ENCODE data around the gene CYP2W1. TPM values are rescaled to one million over a fixed set of nuclear protein-coding genes. Genes with fewer than 3 reads are reported as not detected.
A peak's percentile ranks its signal among the peaks of the same experiment; 100 is the strongest.

CYP2W1 gene
- total RNA-seq, 1 donor from 2014 or later = not detected

DNA sequence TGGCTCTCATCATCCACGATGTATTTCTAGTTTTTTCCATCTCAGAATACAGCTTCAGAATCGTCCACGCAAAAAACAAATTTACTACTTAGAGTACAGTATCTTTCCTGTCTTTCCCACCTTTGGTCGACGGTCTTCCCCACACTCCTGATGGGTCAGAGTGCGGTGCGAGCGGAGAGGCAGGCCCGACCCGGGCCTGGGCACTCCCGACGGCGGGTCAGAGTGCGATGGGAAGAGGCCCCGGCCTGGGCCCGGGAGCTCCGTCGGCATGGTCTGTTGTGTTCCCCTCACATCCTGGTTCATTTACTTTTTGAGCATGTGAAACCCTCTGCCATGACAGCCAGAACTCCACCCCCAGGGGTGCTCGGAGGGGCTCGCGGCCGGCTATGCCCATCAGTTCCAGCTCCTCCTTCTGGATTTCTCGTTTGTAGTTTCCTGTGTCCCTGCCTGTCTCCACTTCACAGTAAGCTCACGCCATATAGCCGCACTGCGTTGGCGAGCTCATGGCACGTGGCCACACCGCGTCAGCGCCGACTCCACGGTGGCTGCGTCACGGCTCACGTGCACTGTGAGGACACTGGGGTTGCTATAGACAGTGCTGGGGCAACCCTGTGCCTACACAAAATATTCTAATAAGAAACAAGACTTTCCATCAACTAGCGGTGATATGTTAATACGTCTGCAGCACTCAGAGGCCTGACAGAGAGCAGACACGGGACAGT lies 15.5 kb upstream of the CYP2W1 start:
- Histone ChIP-seq H3K36me3 (ENCODE audit: control insufficient read depth in 3 of 3, insufficient read depth in 3 of 3, low read length in 3 of 3) (peaks cover 25 to 37% (median 26%) of the 10 kb centered on the region in 3 donors), H3K9me3 (ENCODE audit: control insufficient read depth in 3 of 3, low read length in 3 of 3) (no peaks in the 10 kb centered on the region), H3K27ac (ENCODE audit: low read depth, low read length) (no peak overlapping the region), H3K9ac (ENCODE audit: low read depth in 1 of 3, low read length in 3 of 3) (no peak overlapping the region), H3K4me3 (ENCODE audit: low read length in 3 of 3) (no peak overlapping the region), H3K4me1 (ENCODE audit: control insufficient read depth in 3 of 3, insufficient read depth in 3 of 3, low read length in 3 of 3) (peaks cover 13 to 35% (median 25%) of the 10 kb centered on the region in 3 donors), H3K27me3 (ENCODE audit: control insufficient read depth in 3 of 3, insufficient read depth in 3 of 3, low read length in 3 of 3) (peaks cover 0 to 6% (median 4%) of the 10 kb centered on the region in 3 donors)

- no peak overlapping the region for H3K9ac ChIP-seq (ENCODE audit: low read depth in 1 of 3, low read length in 3 of 3)
- peaks cover 26 to 42% (median 29%) of the 10 kb centered on the region in 3 donors for H3K36me3 ChIP-seq (ENCODE audit: control insufficient read depth in 3 of 3, insufficient read depth in 3 of 3, low read length in 3 of 3)
- peaks cover 0 to 3% (median 3%) of the 10 kb centered on the region in 3 donors for H3K27me3 ChIP-seq (ENCODE audit: control insufficient read depth in 3 of 3, insufficient read depth in 3 of 3, low read length in 3 of 3)
- no peak overlapping the region for H3K27ac ChIP-seq (ENCODE audit: low read depth, low read length)
- H3K4me1 ChIP-seq (ENCODE audit: control insufficient read depth in 3 of 3, insufficient read depth in 3 of 3, low read length in 3 of 3) = peaks cover 17 to 41% (median 26%) of the 10 kb centered on the region in 3 donors
- H3K4me3 ChIP-seq (ENCODE audit: low read length in 3 of 3) = no peak overlapping the region
- H3K9me3 ChIP-seq (ENCODE audit: control insufficient read depth in 3 of 3, low read length in 3 of 3) = no peaks in the 10 kb centered on the region
Observed at GRCh38 chr7:968205-969105, 14.5 kb upstream of the CYP2W1 start.

DNA sequence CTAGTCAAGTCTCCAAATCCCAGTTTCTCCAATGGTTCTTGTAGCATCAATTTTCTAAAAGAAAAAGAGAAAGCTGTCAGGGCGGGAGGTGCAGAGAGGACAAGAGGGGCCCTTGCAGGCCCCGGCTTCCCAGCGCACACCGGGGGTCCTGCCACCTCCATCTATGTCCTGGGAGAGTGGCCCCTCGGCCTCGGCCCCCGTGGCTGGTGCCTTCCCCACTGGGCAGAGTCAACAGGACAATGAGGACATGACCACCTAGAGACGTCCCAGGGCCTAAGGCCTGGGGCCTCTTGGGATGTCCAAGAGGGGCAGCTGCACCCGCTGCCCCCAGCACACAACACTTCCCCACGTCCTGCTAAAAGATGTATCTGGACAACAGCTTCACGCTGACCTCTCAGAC lies 13.6 kb upstream of the CYP2W1 start:
- no peak overlapping the region for H3K27ac ChIP-seq (ENCODE audit: low read depth, low read length)
- H3K9ac ChIP-seq (ENCODE audit: low read depth in 1 of 3, low read length in 3 of 3) = no peak overlapping the region
- H3K9me3 ChIP-seq (ENCODE audit: control insufficient read depth in 3 of 3, low read length in 3 of 3) = no peaks in the 10 kb centered on the region
- H3K27me3 ChIP-seq (ENCODE audit: control insufficient read depth in 3 of 3, insufficient read depth in 3 of 3, low read length in 3 of 3) = no peaks in the 10 kb centered on the region
- peaks cover 26 to 42% (median 29%) of the 10 kb centered on the region in 3 donors for H3K36me3 ChIP-seq (ENCODE audit: control insufficient read depth in 3 of 3, insufficient read depth in 3 of 3, low read length in 3 of 3)
- peaks cover 17 to 40% (median 25%) of the 10 kb centered on the region in 3 donors for H3K4me1 ChIP-seq (ENCODE audit: control insufficient read depth in 3 of 3, insufficient read depth in 3 of 3, low read length in 3 of 3)
- no peak overlapping the region for H3K4me3 ChIP-seq (ENCODE audit: low read length in 3 of 3)

GRCh38 chr7:970744-971143 lies 12.2 kb upstream of the CYP2W1 start:
- Histone ChIP-seq H3K4me1 (ENCODE audit: control insufficient read depth in 3 of 3, insufficient read depth in 3 of 3, low read length in 3 of 3) (peaks cover 7 to 34% (median 15%) of the 10 kb centered on the region in 3 donors), H3K36me3 (ENCODE audit: control insufficient read depth in 3 of 3, insufficient read depth in 3 of 3, low read length in 3 of 3) (peaks cover 26 to 42% (median 29%) of the 10 kb centered on the region in 3 donors), H3K9ac (ENCODE audit: low read depth in 1 of 3, low read length in 3 of 3) (no peak overlapping the region), H3K27me3 (ENCODE audit: control insufficient read depth in 3 of 3, insufficient read depth in 3 of 3, low read length in 3 of 3) (no peaks in the 10 kb centered on the region), H3K27ac (ENCODE audit: low read depth, low read length) (no peak overlapping the region), H3K9me3 (ENCODE audit: control insufficient read depth in 3 of 3, low read length in 3 of 3) (no peaks in the 10 kb centered on the region), H3K4me3 (ENCODE audit: low read length in 3 of 3) (no peak overlapping the region)

- H3K4me1 ChIP-seq (ENCODE audit: control insufficient read depth in 3 of 3, insufficient read depth in 3 of 3, low read length in 3 of 3) = peaks cover 9 to 30% (median 13%) of the 10 kb centered on the region in 3 donors
- H3K9ac ChIP-seq (ENCODE audit: low read depth in 1 of 3, low read length in 3 of 3) = peak overlapping the region in 1 of 3 donors; percentile 8
- H3K27ac ChIP-seq (ENCODE audit: low read depth, low read length) = no peak overlapping the region
- H3K27me3 ChIP-seq (ENCODE audit: control insufficient read depth in 3 of 3, insufficient read depth in 3 of 3, low read length in 3 of 3) = no peaks in the 10 kb centered on the region
- H3K4me3 ChIP-seq (ENCODE audit: low read length in 3 of 3) = no peak overlapping the region
- no peaks in the 10 kb centered on the region for H3K9me3 ChIP-seq (ENCODE audit: control insufficient read depth in 3 of 3, low read length in 3 of 3)
- peaks cover 26 to 37% (median 29%) of the 10 kb centered on the region in 3 donors for H3K36me3 ChIP-seq (ENCODE audit: control insufficient read depth in 3 of 3, insufficient read depth in 3 of 3, low read length in 3 of 3)
Observed at GRCh38 chr7:972110-972509, 10.9 kb upstream of the CYP2W1 start.

- H3K9me3 ChIP-seq (ENCODE audit: control insufficient read depth in 3 of 3, low read length in 3 of 3) = no peaks in the 10 kb centered on the region
- H3K27me3 ChIP-seq (ENCODE audit: control insufficient read depth in 3 of 3, insufficient read depth in 3 of 3, low read length in 3 of 3) = no peaks in the 10 kb centered on the region
- H3K36me3 ChIP-seq (ENCODE audit: control insufficient read depth in 3 of 3, insufficient read depth in 3 of 3, low read length in 3 of 3) = peaks cover 23 to 31% (median 26%) of the 10 kb centered on the region in 3 donors
- H3K9ac ChIP-seq (ENCODE audit: low read depth in 1 of 3, low read length in 3 of 3) = no peak overlapping the region
- H3K27ac ChIP-seq (ENCODE audit: low read depth, low read length) = no peak overlapping the region
- H3K4me3 ChIP-seq (ENCODE audit: low read length in 3 of 3) = no peak overlapping the region
- H3K4me1 ChIP-seq (ENCODE audit: control insufficient read depth in 3 of 3, insufficient read depth in 3 of 3, low read length in 3 of 3) = peaks cover 9 to 30% (median 13%) of the 10 kb centered on the region in 3 donors
Observed at GRCh38 chr7:972676-973309, 10.2 kb upstream of the CYP2W1 start.

DNA sequence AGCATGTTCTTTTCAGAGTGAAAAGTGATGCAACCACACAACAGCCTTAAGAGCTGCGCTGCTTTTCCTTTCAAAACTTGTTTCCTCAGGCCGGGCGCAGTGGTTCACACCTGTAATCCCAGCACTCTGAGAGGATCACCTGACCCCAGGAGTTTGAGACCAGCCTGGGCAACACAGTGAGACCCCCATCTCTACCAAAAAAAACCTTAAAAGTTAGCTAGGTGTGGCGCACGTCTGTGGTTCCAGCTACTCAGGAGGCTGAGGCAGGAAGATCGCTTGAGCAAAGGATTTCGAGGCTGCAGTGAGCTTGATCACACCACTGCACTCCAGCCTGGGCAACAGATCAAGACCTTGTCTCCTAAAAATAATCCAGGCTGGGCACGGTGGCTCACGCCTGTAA lies 9.7 kb upstream of the CYP2W1 start:
- Histone ChIP-seq H3K36me3 (ENCODE audit: control insufficient read depth in 3 of 3, insufficient read depth in 3 of 3, low read length in 3 of 3) (peaks cover 18 to 26% (median 20%) of the 10 kb centered on the region in 3 donors), H3K27ac (ENCODE audit: low read depth, low read length) (no peak overlapping the region), H3K9ac (ENCODE audit: low read depth in 1 of 3, low read length in 3 of 3) (no peak overlapping the region), H3K4me3 (ENCODE audit: low read length in 3 of 3) (no peak overlapping the region), H3K9me3 (ENCODE audit: control insufficient read depth in 3 of 3, low read length in 3 of 3) (no peaks in the 10 kb centered on the region), H3K27me3 (ENCODE audit: control insufficient read depth in 3 of 3, insufficient read depth in 3 of 3, low read length in 3 of 3) (no peaks in the 10 kb centered on the region), H3K4me1 (ENCODE audit: control insufficient read depth in 3 of 3, insufficient read depth in 3 of 3, low read length in 3 of 3) (peaks cover 9 to 30% (median 13%) of the 10 kb centered on the region in 3 donors)

GRCh38 chr7:974172-974571 lies 8.8 kb upstream of the CYP2W1 start:
- peaks cover 12 to 18% (median 16%) of the 10 kb centered on the region in 3 donors for H3K36me3 ChIP-seq (ENCODE audit: control insufficient read depth in 3 of 3, insufficient read depth in 3 of 3, low read length in 3 of 3)
- H3K4me1 ChIP-seq (ENCODE audit: control insufficient read depth in 3 of 3, insufficient read depth in 3 of 3, low read length in 3 of 3) = peaks cover 9 to 30% (median 13%) of the 10 kb centered on the region in 3 donors
- H3K27ac ChIP-seq (ENCODE audit: low read depth, low read length) = peak overlapping the region; percentile 96
- peak overlapping the region; percentile 84 to 92 (median 91) for H3K4me3 ChIP-seq (ENCODE audit: low read length in 3 of 3)
- no peaks in the 10 kb centered on the region for H3K27me3 ChIP-seq (ENCODE audit: control insufficient read depth in 3 of 3, insufficient read depth in 3 of 3, low read length in 3 of 3)
- H3K9ac ChIP-seq (ENCODE audit: low read depth in 1 of 3, low read length in 3 of 3) = peak overlapping the region; percentile 84 to 97 (median 96)
- no peaks in the 10 kb centered on the region for H3K9me3 ChIP-seq (ENCODE audit: control insufficient read depth in 3 of 3, low read length in 3 of 3)

DNA sequence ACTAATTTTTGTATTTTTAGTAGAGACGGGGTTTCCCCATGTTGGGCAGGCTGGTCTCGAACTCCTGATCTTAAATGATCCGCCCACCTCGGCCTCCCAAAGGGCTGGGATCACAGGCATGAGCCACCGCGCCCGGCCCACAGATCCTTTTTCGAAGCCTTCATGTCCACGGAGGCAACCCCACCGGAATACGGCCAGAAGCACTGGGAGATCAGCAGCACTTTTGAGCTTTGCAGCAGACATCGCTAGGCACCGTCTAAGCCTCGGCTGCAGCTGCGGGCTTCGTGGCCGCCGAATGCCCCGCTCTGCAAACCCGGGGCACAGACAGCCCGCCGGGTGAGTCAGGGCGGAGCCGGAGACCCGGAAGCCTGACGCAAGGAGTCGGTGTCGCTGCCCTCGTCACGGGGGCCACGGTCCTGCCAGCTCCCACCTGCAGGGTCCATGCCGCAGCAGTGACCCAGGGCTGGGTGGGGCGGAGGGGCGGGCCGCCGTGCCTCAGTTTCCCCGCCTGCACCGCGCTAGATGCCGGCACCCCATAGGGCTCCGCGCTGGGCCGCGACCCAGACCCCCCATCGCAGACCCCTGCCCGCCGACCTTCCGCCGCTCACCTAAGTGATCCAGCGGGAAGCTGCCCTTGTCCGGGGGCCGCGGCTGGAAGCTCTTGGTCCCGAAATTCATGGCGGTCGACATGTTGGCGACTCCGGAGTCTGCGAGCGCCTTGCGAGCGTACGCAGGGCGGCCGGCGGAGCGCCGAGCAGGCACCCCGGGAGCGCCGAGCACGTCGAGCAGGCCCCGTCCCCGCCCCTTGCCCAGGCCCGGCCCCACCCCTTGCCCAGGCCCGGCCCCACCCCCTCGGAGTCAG lies 7.9 kb upstream of the CYP2W1 start, which contains the start of gene COX19:
Gene COX19 (minus strand): TSS at position 730 of the 862 bp plus-strand sequence. CDS start 40 bp downstream, at position 690.
- Histone ChIP-seq H3K4me1 (ENCODE audit: control insufficient read depth in 3 of 3, insufficient read depth in 3 of 3, low read length in 3 of 3) (peaks cover 9 to 30% (median 13%) of the 10 kb centered on the region in 3 donors), H3K4me3 (ENCODE audit: low read length in 3 of 3) (peak within 1 kb of the TSS; percentile 84 to 92 (median 91)), H3K9me3 (ENCODE audit: control insufficient read depth in 3 of 3, low read length in 3 of 3) (no peaks in the 10 kb centered on the region), H3K36me3 (ENCODE audit: control insufficient read depth in 3 of 3, insufficient read depth in 3 of 3, low read length in 3 of 3) (peaks cover 11 to 16% (median 13%) of the 10 kb centered on the region in 3 donors), H3K27me3 (ENCODE audit: control insufficient read depth in 3 of 3, insufficient read depth in 3 of 3, low read length in 3 of 3) (no peaks in the 10 kb centered on the region), H3K27ac (ENCODE audit: low read depth, low read length) (peak within 1 kb of the TSS; percentile 96), H3K9ac (ENCODE audit: low read depth in 1 of 3, low read length in 3 of 3) (peak within 1 kb of the TSS; percentile 84 to 97 (median 96))

Data from skeletal muscle tissue (tissue), 4 donors.